Dendritic cell treated with granulocyte-macrophage colony-stimulating factor and Interleukin-4, amounts not matched to agents 40 ng/mL and 50 ng/mL, for 4 days (primary cell): ENCODE results near the gene ANO7.

Experiments used
- H3K27ac Mint-ChIP-seq: one replicate; pipeline ENCODE4 v1.8.0; 2022; ENCODE audit warnings: mild to moderate bottlenecking, mixed read lengths
- H3K27me3 Mint-ChIP-seq: one replicate; pipeline ENCODE4 v1.8.0; 2022; ENCODE audit warnings: mild to moderate bottlenecking, mixed read lengths
- H3K36me3 Mint-ChIP-seq: one replicate; pipeline ENCODE4 v1.8.0; 2022; ENCODE audit warnings: low read depth, mixed read lengths
- H3K4me1 Mint-ChIP-seq: one replicate; pipeline ENCODE4 v1.8.0; 2022; ENCODE audit warnings: low read depth, mixed read lengths
- H3K4me3 Mint-ChIP-seq: one replicate; pipeline ENCODE4 v1.8.0; 2022; ENCODE audit warnings: mild to moderate bottlenecking, moderate library complexity, mixed read lengths
- H3K9me3 Mint-ChIP-seq: one replicate; pipeline ENCODE4 v1.8.0; 2022; ENCODE audit warnings: mixed read lengths
- intact Hi-C: fragments of 100-400 bp; cut with micrococcal nuclease; formaldehyde crosslinking; loops from one replicate; pipeline ENCODE4 v1.15.0; 2022

The ANO7 gene

DNA sequence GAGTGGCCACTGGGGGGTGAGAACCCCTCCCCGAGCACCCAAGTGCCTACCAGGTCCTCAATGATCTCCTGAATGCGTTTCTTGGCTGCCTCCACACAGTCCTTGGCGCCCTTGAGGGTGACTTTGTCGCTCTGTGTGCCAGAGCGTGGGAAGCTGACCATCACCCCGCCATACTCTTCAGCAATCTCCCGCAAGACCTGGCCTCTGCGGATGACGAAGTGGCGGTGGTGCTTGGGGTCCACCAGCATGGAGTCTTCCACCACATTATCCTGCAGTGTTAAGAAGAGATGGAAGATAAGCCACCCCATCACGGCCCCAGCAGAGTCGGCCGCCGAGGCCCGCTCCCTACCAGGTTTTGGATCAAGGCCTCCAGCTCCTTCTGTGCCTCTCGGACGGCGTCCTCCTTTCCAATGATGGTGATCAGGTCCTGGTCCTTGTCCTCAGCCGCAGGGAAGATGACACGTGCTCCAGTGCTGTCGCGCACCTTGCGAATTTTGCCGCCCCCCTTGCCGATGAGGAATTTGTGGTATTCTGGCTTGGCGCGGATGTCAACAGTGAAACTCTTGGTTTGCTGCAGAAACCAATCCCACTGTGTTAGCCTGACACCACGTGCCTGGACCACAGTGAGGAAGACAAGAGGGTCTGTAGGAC, 51.2 kb downstream of the ANO7 start:
- no peak overlapping the region for H3K4me3 Mint-ChIP-seq
- H3K27me3 Mint-ChIP-seq: no peaks in the 10 kb centered on the region
- H3K4me1 Mint-ChIP-seq: no peaks in the 10 kb centered on the region
- H3K36me3 Mint-ChIP-seq: peaks cover 100% of the 10 kb centered on the region
- H3K9me3 Mint-ChIP-seq: no peaks in the 10 kb centered on the region
- H3K27ac Mint-ChIP-seq: no peak overlapping the region
- intact Hi-C loops: no loop called here

DNA sequence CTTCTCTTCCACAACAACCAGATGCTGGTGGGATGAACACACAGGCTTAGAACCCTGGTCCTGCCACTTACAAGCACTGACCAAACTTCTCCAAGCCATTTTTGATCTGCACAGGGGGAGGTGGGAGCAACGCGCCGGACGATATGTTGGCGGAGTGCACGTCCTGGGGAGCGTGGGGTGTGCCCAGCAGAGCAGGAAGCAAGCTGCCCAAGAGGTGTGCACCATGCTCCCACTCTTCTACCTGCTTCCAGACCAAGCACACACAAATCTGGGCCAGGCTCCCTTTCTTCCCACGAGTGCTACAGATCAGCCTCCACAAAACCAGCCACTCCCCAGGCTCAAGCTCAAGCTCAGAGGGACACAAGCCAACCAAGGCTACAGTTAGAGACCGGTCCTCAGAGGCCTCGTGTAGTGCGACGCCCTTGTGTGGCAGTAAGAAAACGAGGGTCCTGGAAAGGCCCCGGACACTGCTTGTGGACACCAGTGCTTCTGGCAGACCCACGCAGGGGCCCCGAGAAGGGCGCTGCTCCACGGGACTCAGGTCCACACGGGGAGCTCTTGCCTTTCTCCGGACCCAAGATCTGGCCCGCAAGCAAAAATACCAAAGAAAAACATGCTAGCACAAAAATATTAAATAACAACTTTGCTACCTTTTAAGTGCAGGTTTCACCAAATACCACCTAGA, 52.0 kb downstream of the ANO7 start:
- Mint-ChIP-seq H3K27me3 (no peaks in the 10 kb centered on the region), H3K27ac (no peak overlapping the region), H3K4me3 (no peak overlapping the region), H3K4me1 (no peaks in the 10 kb centered on the region), H3K36me3 (peaks cover 100% of the 10 kb centered on the region), H3K9me3 (no peaks in the 10 kb centered on the region)
- intact Hi-C loops: no loop called here

DNA sequence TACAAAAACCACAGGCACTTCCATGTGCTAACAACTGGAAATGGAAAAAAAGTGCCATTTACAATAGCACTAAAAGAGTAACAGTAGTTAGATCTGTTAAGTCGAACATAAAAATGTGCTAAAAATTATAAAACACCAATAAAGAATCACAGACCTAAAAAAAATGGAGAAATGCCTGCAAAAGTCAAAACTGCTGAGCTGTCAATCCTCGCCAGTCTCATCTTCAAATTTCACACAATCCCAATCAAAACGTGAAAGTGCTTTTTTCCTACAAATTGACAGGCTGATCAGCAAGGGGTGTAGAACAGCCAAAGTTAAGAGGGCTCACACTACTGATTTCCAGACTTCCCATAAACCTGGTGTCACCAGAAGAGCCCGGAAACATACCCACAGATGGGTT, 53.2 kb downstream of the ANO7 start:
- no peaks in the 10 kb centered on the region for H3K9me3 Mint-ChIP-seq
- peaks cover 100% of the 10 kb centered on the region for H3K36me3 Mint-ChIP-seq
- H3K27me3 Mint-ChIP-seq: no peaks in the 10 kb centered on the region
- no peak overlapping the region for H3K27ac Mint-ChIP-seq
- intact Hi-C loops: no loop called here
- no peaks in the 10 kb centered on the region for H3K4me1 Mint-ChIP-seq
- H3K4me3 Mint-ChIP-seq: no peak overlapping the region

DNA sequence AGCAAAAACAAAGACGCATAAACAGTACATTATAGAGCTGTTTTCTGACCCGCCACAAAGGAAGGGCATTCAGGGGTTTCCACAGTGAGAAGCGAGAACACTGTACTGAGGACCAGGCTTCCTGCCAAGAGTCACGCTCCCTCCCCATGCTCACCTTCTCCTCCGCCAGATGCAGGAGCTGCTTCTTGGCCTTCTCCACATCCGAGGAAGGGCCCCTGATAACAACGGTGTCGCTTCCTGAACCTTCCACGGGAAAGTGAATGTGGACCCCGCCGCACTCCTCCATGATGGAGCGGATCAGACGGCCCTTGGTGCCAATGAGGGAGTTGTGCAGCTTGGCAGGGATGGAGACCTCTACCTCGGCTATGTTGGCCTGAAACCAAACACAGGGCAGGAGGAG, 53.8 kb downstream of the ANO7 start:
- intact Hi-C loops: no loop called here
- no peak overlapping the region for H3K4me3 Mint-ChIP-seq
- peaks cover 100% of the 10 kb centered on the region for H3K36me3 Mint-ChIP-seq
- no peaks in the 10 kb centered on the region for H3K9me3 Mint-ChIP-seq
- H3K4me1 Mint-ChIP-seq: no peaks in the 10 kb centered on the region
- no peak overlapping the region for H3K27ac Mint-ChIP-seq
- H3K27me3 Mint-ChIP-seq: no peaks in the 10 kb centered on the region

DNA sequence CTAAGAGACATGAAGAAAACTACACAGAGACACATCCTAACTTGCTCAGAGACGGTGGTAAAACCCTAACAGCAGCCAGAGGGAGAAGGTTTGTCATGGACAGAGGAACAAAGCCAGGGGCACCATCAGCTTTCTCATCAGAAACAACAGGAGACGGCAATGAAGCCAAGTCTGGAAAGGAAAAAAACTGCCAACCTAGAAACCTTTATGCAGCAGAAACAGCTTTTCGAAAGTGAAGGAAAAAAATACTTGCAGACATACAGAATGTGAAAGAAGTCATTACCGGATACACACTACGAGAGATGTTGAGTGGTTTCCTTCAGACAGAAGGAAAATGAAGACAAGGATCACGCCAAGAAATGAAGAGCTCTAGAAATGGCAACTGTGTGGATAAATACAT, 55.9 kb downstream of the ANO7 start:
- Mint-ChIP-seq H3K9me3 (no peaks in the 10 kb centered on the region), H3K27ac (no peak overlapping the region), H3K27me3 (no peaks in the 10 kb centered on the region), H3K36me3 (peaks cover 100% of the 10 kb centered on the region), H3K4me1 (no peaks in the 10 kb centered on the region), H3K4me3 (no peak overlapping the region)
- intact Hi-C loops: no loop called here

GRCh38 chr2:241248289-241248688, 59.8 kb downstream of the ANO7 start:
- Mint-ChIP-seq H3K9me3 (no peaks in the 10 kb centered on the region), H3K4me1 (no peaks in the 10 kb centered on the region), H3K27me3 (no peaks in the 10 kb centered on the region), H3K4me3 (no peak overlapping the region), H3K27ac (no peak overlapping the region), H3K36me3 (peaks cover 100% of the 10 kb centered on the region)
- intact Hi-C loops: no loop called here

- H3K36me3 Mint-ChIP-seq: peaks cover 100% of the 10 kb centered on the region
- H3K27ac Mint-ChIP-seq: no peak overlapping the region
Measured at GRCh38 chr2:241248897-241249296, 60.4 kb downstream of the ANO7 start.

GRCh38 chr2:241249654-241250053, 61.2 kb downstream of the ANO7 start:
- H3K27ac Mint-ChIP-seq: no peak overlapping the region
- intact Hi-C loops: no loop called here

More at GRCh38 chr2:241248897-241249296, 60.4 kb downstream of the ANO7 start:
- Mint-ChIP-seq H3K4me1 (no peaks in the 10 kb centered on the region), H3K27me3 (no peaks in the 10 kb centered on the region), H3K4me3 (no peak overlapping the region), H3K9me3 (no peaks in the 10 kb centered on the region)
- intact Hi-C loops: no loop called here

DNA sequence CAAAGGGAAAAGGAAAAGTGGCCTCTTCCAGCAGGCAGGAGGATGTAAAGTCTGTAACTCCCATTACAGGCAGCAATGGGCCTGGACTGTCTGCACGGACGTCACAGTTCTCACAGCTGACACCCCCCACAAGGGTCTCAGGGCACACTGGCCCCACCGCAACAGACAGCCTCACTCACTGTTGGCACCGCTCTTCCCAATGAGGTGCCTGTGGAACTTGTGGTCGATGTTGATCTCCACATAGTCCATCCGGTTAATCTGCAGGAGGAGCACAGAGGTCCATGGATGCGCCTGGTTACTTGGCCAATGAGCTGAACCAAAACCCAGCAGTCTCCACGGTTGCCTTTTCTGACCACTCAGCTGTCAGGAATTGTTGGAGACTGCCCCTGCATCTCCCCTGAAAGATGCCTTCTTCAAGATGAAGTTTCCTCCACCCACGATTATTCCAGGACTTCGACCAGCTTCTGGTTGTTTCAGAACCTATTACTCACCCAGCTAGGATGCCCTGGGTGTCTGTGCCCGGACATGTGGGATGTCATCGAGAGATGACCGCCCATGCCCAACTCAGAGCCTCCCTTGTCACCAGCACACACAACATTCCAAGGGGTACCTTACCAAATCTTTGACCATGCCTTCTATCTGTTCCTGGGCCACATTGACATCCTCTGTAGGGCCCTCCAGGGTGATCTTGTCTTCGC, 64.5 kb downstream of the ANO7 start:
- Mint-ChIP-seq H3K4me3 (no peak overlapping the region), H3K27ac (no peak overlapping the region), H3K9me3 (no peaks in the 10 kb centered on the region), H3K4me1 (no peaks in the 10 kb centered on the region), H3K36me3 (peaks cover 100% of the 10 kb centered on the region), H3K27me3 (no peaks in the 10 kb centered on the region)
- intact Hi-C loops: no loop called here

More at GRCh38 chr2:241249654-241250053, 61.2 kb downstream of the ANO7 start:
- Mint-ChIP-seq H3K27me3 (no peaks in the 10 kb centered on the region), H3K36me3 (peaks cover 100% of the 10 kb centered on the region), H3K4me1 (no peaks in the 10 kb centered on the region), H3K9me3 (no peaks in the 10 kb centered on the region), H3K4me3 (no peak overlapping the region)

GRCh38 chr2:241254904-241255351, 66.5 kb downstream of the ANO7 start:
- peaks cover 100% of the 10 kb centered on the region for H3K36me3 Mint-ChIP-seq
- no peak overlapping the region for H3K4me3 Mint-ChIP-seq
- H3K4me1 Mint-ChIP-seq: peaks cover 11% of the 10 kb centered on the region
- intact Hi-C loops: no loop called here
- H3K27ac Mint-ChIP-seq: no peak overlapping the region
- no peaks in the 10 kb centered on the region for H3K27me3 Mint-ChIP-seq
- no peaks in the 10 kb centered on the region for H3K9me3 Mint-ChIP-seq

DNA sequence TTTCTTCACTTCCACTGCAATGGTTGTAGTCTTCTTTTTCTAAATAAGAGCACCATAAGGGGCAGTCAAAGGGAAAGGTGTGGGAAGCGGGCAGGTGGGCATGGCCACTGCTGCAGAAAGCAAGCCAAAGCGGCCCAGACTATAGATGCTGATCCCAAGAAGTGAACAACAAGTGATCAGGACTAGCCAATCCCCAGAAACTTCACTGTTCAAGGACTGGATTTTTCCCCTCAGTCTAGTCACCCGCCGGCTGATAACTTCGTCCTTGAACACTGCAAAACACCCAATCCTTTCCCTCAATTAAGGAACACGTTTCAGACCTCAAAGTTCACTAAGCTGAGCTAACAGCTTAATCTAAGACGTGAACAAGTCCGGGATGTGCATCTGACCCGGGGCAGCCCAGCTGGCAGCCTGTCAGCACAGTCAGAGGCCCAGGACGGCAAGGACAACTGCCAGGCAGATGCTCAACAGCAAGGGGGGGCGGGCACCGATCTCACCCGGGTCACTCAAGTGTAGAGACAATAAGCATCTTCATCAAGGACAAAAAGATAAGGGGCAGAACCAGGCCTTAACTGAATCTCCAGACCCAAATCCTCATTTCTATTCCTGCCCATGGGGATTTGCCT, 67.2 kb downstream of the ANO7 start:
- intact Hi-C loops: no loop called here
- Mint-ChIP-seq H3K4me3 (no peak overlapping the region), H3K9me3 (no peaks in the 10 kb centered on the region)

DNA sequence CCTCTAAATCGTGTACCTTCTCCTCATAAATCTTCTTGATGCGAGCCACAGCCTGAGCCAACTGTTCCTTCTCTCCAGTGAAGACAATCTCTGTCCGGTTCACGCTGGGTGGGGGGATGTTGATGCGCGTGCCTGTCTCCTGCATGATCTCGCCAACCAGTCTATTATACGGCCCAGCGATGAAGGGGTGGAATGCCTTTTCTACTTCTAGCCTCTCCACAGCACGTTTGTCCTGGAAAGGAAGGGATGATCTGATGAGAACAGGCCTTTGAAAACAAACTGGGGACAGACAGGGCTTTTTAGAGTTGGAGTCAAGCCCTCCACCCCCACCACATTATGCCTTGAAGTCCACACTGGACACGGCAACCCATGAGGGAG, 67.7 kb downstream of the ANO7 start:
- no peaks in the 10 kb centered on the region for H3K27me3 Mint-ChIP-seq
- H3K36me3 Mint-ChIP-seq: peaks cover 100% of the 10 kb centered on the region
- no peak overlapping the region for H3K27ac Mint-ChIP-seq
- H3K9me3 Mint-ChIP-seq: no peaks in the 10 kb centered on the region
- H3K4me1 Mint-ChIP-seq: peaks cover 11% of the 10 kb centered on the region
- no peak overlapping the region for H3K4me3 Mint-ChIP-seq
- intact Hi-C loops: no loop called here

More for the DNA sequence above, 67.2 kb downstream of the ANO7 start:
- Mint-ChIP-seq H3K27me3 (no peaks in the 10 kb centered on the region), H3K27ac (no peak overlapping the region), H3K36me3 (peaks cover 100% of the 10 kb centered on the region), H3K4me1 (peaks cover 11% of the 10 kb centered on the region)

GRCh38 chr2:241257419-241258032, 69.0 kb downstream of the ANO7 start:
- peaks cover 100% of the 10 kb centered on the region for H3K36me3 Mint-ChIP-seq
- no peaks in the 10 kb centered on the region for H3K9me3 Mint-ChIP-seq
- H3K4me1 Mint-ChIP-seq: peaks cover 11% of the 10 kb centered on the region
- H3K27me3 Mint-ChIP-seq: no peaks in the 10 kb centered on the region
- no peak overlapping the region for H3K4me3 Mint-ChIP-seq
- no peak overlapping the region for H3K27ac Mint-ChIP-seq
- intact Hi-C loops: no loop called here
